GM12878 (cell line): ENCODE results near the gene FAM120AOS.

Source experiments
- CTCF ChIP-seq, 3 experiments: IDR thresholded peaks in 2 of 3; conservative IDR thresholded peaks in 1 of 3; 2 replicates each; pipeline ENCODE4 v1.5.1; 2011; ENCODE audit warnings: low read depth in 3 of 3, low read length in 3 of 3, mild to moderate bottlenecking in 3 of 3, control low read depth in 2 of 3, moderate library complexity in 2 of 3, inconsistent platforms in 1 of 3, mixed read lengths in 1 of 3; ENCODE audit not compliant: control insufficient read depth in 2 of 3, insufficient read depth in 1 of 3; ENCODE audit errors: extremely low read depth in 1 of 3
- EGR1 ChIP-seq, 2 experiments: IDR thresholded peaks; 1 replicate in 1 of 2; 2 replicates in 1 of 2; pipeline ENCODE4 v1.6.1; 2011 to 2012; ENCODE audit warnings: low read depth in 2 of 2, low read length in 2 of 2, borderline replicate concordance in 1 of 2, mild to moderate bottlenecking in 1 of 2, moderate library complexity in 1 of 2
- MAX ChIP-seq: IDR thresholded peaks from 2 replicates; pipeline ENCODE4 v1.6.1; 2012; ENCODE audit warnings: low read depth, low read length, improper control_type of control experiment
- POLR2A ChIP-seq: IDR thresholded peaks from 2 replicates; pipeline ENCODE4 v1.6.1; 2011; ENCODE audit warnings: low read depth, mild to moderate bottlenecking, low read length
- SMC3 ChIP-seq: IDR thresholded peaks from 2 replicates; pipeline ENCODE4 v1.6.1; 2011; ENCODE audit warnings: low read length, improper control_type of control experiment, borderline replicate concordance

- no peak for TF ChIP-seq SMC3
- no peak for TF ChIP-seq POLR2A
- TF ChIP-seq MAX = no peak
- no peak for TF ChIP-seq CTCF (IDR thresholded peaks at IDR 0.05 in 2 of 3, conservative IDR thresholded peaks at IDR 0.05 in 1 of 3; ENCODE audit: control insufficient read depth in 2 of 3, extremely low read depth in 1 of 3, insufficient read depth in 1 of 3, low read depth in 3 of 3, low read length in 3 of 3)
- no peak for TF ChIP-seq EGR1 (IDR thresholded peaks at IDR 0.05; ENCODE audit: borderline replicate concordance in 1 of 2, low read depth in 2 of 2, low read length in 2 of 2)
Measured at GRCh38 chr9:93465855-93466254, 12.5 kb upstream of the FAM120AOS start.
